Endothelial cell of umbilical vein (primary cell): ENCODE measurements around the gene CNNM4. TPM values are rescaled to one million over a fixed set of nuclear protein-coding genes. Genes with fewer than 3 reads are reported as not detected.

Experiments used
- BruUV-seq: library from RNA; stranded (reverse); fragments of 400-500 nt; replicated peaks from 2 replicates; lab custom pipeline; 2021; lab: Mats Ljungman, UMichigan
- CTCF ChIA-PET: fragments of 300-600, 350-600 bp; sonication (Branson Sonifier 250); formaldehyde crosslinking; loops from one replicate; lab custom pipeline; 2021; ENCODE audit warnings: antibody characterized with exemption, inconsistent platforms; lab: Charles Lee
- POLR2A ChIA-PET: fragments of 300-600, 350-600 bp; sonication (Branson Sonifier 250); formaldehyde crosslinking; loops from one replicate; lab custom pipeline; 2021; ENCODE audit warnings: antibody characterized with exemption, inconsistent platforms; lab: Charles Lee
- DNase-seq: peaks from one replicate; pipeline ENCODE4 v3.0.0-alpha.2; 2011; ENCODE audit warnings: low read depth, low spot score
- FAIRE-seq: peaks from 2 replicates; lab custom pipeline; 2011; peaks lifted over from hg19 to GRCh38; lab: Jason Lieb, UNC
- H2AFZ ChIP-seq: 2 replicates; pipeline ENCODE4 v1.6.0; 2012; ENCODE audit warnings: low read depth, low read length, control low read depth, inconsistent platforms
- H3K27ac ChIP-seq: 2 replicates; pipeline ENCODE4 v1.5.1; 2011; ENCODE audit warnings: low read depth, mild to moderate bottlenecking, control low read depth, low read length, moderate library complexity; ENCODE audit not compliant: insufficient read depth
- H3K27me3 ChIP-seq, 2 experiments: 2 replicates each; pipeline versions ENCODE4 v1.6.0 to v1.6.1; 2011; ENCODE audit warnings: low read length in 2 of 2, mixed read lengths in 1 of 2; ENCODE audit not compliant: control insufficient read depth in 2 of 2, insufficient read depth in 2 of 2
- H3K36me3 ChIP-seq, 2 experiments: 2 replicates in 1 of 2; 3 replicates in 1 of 2; pipeline ENCODE4 v1.5.1; 2011; ENCODE audit warnings: low read length in 2 of 2, mild to moderate bottlenecking in 1 of 2, moderate library complexity in 1 of 2; ENCODE audit not compliant: control insufficient read depth in 2 of 2, insufficient read depth in 2 of 2; ENCODE audit errors: extremely low read depth in 1 of 2
- H3K4me1 ChIP-seq: 3 replicates; pipeline ENCODE4 v1.5.1; 2011; ENCODE audit warnings: mild to moderate bottlenecking, low read length; ENCODE audit not compliant: control insufficient read depth, insufficient read depth; ENCODE audit errors: extremely low read depth
- H3K4me2 ChIP-seq: 2 replicates; pipeline ENCODE4 v1.6.1; 2011; ENCODE audit warnings: low read length, control low read depth, mixed read lengths; ENCODE audit not compliant: insufficient read depth
- H3K4me3 ChIP-seq, 3 experiments: fragments of 200-600 bp in 1 of 3; sonication (generic), shearing (Covaris generic) in 1 of 3; replicated peaks in 1 of 3; 2 replicates each; pipeline ENCODE4 v1.5.1; 2011 to 2016; ENCODE audit warnings: control low read depth in 3 of 3, low read length in 3 of 3, mild to moderate bottlenecking in 2 of 3, inconsistent platforms in 1 of 3, low read depth in 1 of 3, moderate library complexity in 1 of 3; ENCODE audit not compliant: insufficient read depth in 1 of 3
- H3K79me2 ChIP-seq: 2 replicates; pipeline ENCODE4 v1.6.0; 2012; ENCODE audit warnings: low read length, inconsistent platforms; ENCODE audit not compliant: control insufficient read depth, insufficient read depth
- H3K9ac ChIP-seq: replicated peaks from 2 replicates; pipeline ENCODE3; 2011; ENCODE audit warnings: low read length, control low read depth; ENCODE audit not compliant: insufficient read depth; ENCODE audit errors: extremely low read depth
- H3K9me1 ChIP-seq: replicated peaks from 3 replicates; pipeline ENCODE4 v1.6.0; 2011; ENCODE audit warnings: mild to moderate bottlenecking, low read length; ENCODE audit not compliant: control insufficient read depth, insufficient read depth; ENCODE audit errors: extremely low read depth
- H3K9me3 ChIP-seq: replicated peaks from 2 replicates; pipeline ENCODE4 v1.5.1; 2012; ENCODE audit warnings: low read length, inconsistent platforms; ENCODE audit not compliant: control insufficient read depth, insufficient read depth
- H4K20me1 ChIP-seq: replicated peaks from 2 replicates; pipeline ENCODE3; 2011; ENCODE audit warnings: mild to moderate bottlenecking, low read length; ENCODE audit not compliant: control insufficient read depth, insufficient read depth; ENCODE audit errors: extremely low read depth
- CTCF ChIP-seq, 2 donors: IDR thresholded peaks; 1 replicate in 1 of 2; 2 replicates in 1 of 2; pipeline ENCODE4 v1.5.1; 2011; ENCODE audit warnings: low read length in 2 of 2, mild to moderate bottlenecking in 2 of 2, moderate library complexity in 2 of 2, control low read depth in 1 of 2, inconsistent platforms in 1 of 2, low read depth in 1 of 2; ENCODE audit not compliant: insufficient read depth in 1 of 2; ENCODE audit errors: extremely low read depth in 1 of 2
- EZH2 ChIP-seq: IDR thresholded peaks from 2 replicates; pipeline ENCODE4 v1.6.1; 2012; ENCODE audit warnings: borderline replicate concordance, low read depth, mild to moderate bottlenecking, moderate library complexity, low read length, inconsistent platforms; ENCODE audit not compliant: severe bottlenecking
- FOS ChIP-seq: IDR thresholded peaks from 2 replicates; pipeline ENCODE4 v1.6.1; 2011; ENCODE audit warnings: mild to moderate bottlenecking, low read length, moderate library complexity, borderline replicate concordance; ENCODE audit not compliant: insufficient read depth
- GATA2 ChIP-seq: IDR thresholded peaks from 2 replicates; pipeline ENCODE4 v1.7.0; 2011; ENCODE audit warnings: low read depth, mild to moderate bottlenecking, moderate library complexity, mixed read lengths, low read length; ENCODE audit not compliant: insufficient read length, insufficient read depth
- JUN ChIP-seq: IDR thresholded peaks from 2 replicates; pipeline ENCODE4 v1.6.1; 2011; ENCODE audit warnings: borderline replicate concordance, low read depth; ENCODE audit not compliant: insufficient read length, insufficient read depth
- MAX ChIP-seq: IDR thresholded peaks from 2 replicates; pipeline ENCODE4 v1.6.1; 2011; ENCODE audit not compliant: insufficient read depth, insufficient read length
- MYC ChIP-seq: IDR thresholded peaks from one replicate; pipeline ENCODE4 v1.6.1; 2011; ENCODE audit warnings: mild to moderate bottlenecking, low read depth, low read length
- POLR2A ChIP-seq: IDR thresholded peaks from 2 replicates; pipeline ENCODE4 v1.6.1; 2012; ENCODE audit warnings: low read depth, mild to moderate bottlenecking, control low read depth, low read length
- POLR2AphosphoS5 ChIP-seq: IDR thresholded peaks from 2 replicates; pipeline ENCODE4 v1.6.1; 2012; ENCODE audit warnings: low read depth, mild to moderate bottlenecking, control low read depth, low read length, moderate library complexity; ENCODE audit not compliant: insufficient read depth
- dilution Hi-C: fragments of 300-500 bp; cut with MboI; formaldehyde crosslinking; loops from one replicate; pipeline ENCODE4 v1.15.0; 2019; ENCODE audit warnings: low sequenced_read_pairs; ENCODE audit not compliant: extremely low pct_ligation_motif_present
- intact Hi-C: fragments of 100-400 bp; cut with micrococcal nuclease; formaldehyde crosslinking; loops from one replicate; pipeline ENCODE4 v1.10.0; 2022
- polyA plus RNA-seq, 4 experiments: library from polyadenylated mRNA; depleted of rRNA in 3 of 4; stranded (reverse) in 3 of 4; unstranded in 1 of 4; fragments of >200 nt; gene quantifications; 2 replicates each; pipeline versions ENCODE4 v1.2.1 to v1.2.3, GENCODE V29; 2011 to 2012; ENCODE audit warnings: missing spikeins in 1 of 4
- total RNA-seq: library from RNA; stranded (reverse); gene quantifications from 2 replicates; pipeline ENCODE4 v1.2.3, GENCODE V29; 2021

The CNNM4 gene
- total and polyA plus RNA-seq, 2 donors (not counting 3 experiments of a cell fraction or from before 2014, with no cell fraction given), result 4.7 to 5.3 TPM

DNA sequence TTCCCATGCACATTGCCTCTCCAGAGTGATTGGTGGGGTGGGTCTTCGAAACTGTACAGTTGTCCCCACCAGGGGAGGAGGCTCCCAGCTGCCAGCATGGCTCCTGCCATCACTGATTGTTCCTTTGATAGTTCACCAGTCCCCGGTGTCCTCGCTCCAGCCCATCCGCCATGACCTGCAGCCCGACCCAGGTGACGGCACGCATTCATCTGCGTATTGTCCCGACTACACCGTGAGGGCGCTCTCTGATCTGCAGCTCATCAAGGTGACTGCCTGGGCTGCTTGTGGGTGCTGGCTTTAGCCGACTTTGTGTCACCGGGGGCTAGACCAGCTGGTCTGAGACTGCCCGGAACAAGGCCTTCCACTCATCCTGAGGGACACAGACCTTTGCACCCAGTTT is 67.7 kb downstream of the CNNM4 start:
- no peak overlapping the region for H2AFZ ChIP-seq
- no peak overlapping the region for H3K9ac ChIP-seq
- H3K79me2 ChIP-seq, result no peaks in the 10 kb centered on the region
- CTCF ChIA-PET, result no interaction called here
- H3K4me3 ChIP-seq, result no peak overlapping the region
- no peaks in the 10 kb centered on the region for H4K20me1 ChIP-seq
- POLR2A ChIA-PET, result no interaction called here
- no peak overlapping the region for H3K27ac ChIP-seq
- H3K4me2 ChIP-seq, result no peak overlapping the region
- no peaks in the 10 kb centered on the region for H3K9me3 ChIP-seq
- H3K9me1 ChIP-seq, result no peaks in the 10 kb centered on the region
- no TSS peak for BruUV-seq
- DNase-seq, result no peak
- TF ChIP-seq MYC (no peak), POLR2A (no peak), JUN (no peak), FOS (no peak), EZH2 (no peak), CTCF (IDR thresholded peaks at IDR 0.05; ENCODE audit: extremely low read depth in 1 of 2, insufficient read depth in 1 of 2, low read depth in 1 of 2, low read length in 2 of 2) (no peak), MAX (no peak), GATA2 (no peak), POLR2AphosphoS5 (no peak)
- no peaks in the 10 kb centered on the region for H3K27me3 ChIP-seq
- peaks cover 2 to 38% of the 10 kb centered on the region in 2 experiments for H3K36me3 ChIP-seq
- no peaks in the 10 kb centered on the region for H3K4me1 ChIP-seq
- dilution Hi-C loops (no loop called here), intact Hi-C loops (no loop called here)
- FAIRE-seq, result no peak
